ENCODE data around the gene SLC12A6. TPM values are rescaled to one million over a fixed set of nuclear protein-coding genes. Genes with fewer than 3 reads are reported as not detected.

SLC12A6 gene
- total and polyA plus RNA-seq, 2 of the 13 experiments (the other 11 are each of a cell fraction or from before 2014, with no cell fraction given) = 15.2 to 30.1 TPM

- peak; percentile 100 for TF ChIP-seq ZNF142 (CRISPR knock-in tag; IDR thresholded peaks at IDR 0.05)
- no peak for TF ChIP-seq FOXO4 (CRISPR knock-in tag; conservative IDR thresholded peaks at IDR 0.05)
- peak; percentile 85 for TF ChIP-seq IRF2 (CRISPR knock-in tag; IDR thresholded peaks at IDR 0.05)
- TF ChIP-seq NPAS2 (CRISPR knock-in tag; IDR thresholded peaks at IDR 0.05; ENCODE audit: borderline replicate concordance) = no peak
- no peak for TF ChIP-seq E2F2 (CRISPR knock-in tag; IDR thresholded peaks at IDR 0.05; ENCODE audit: borderline replicate concordance)
- no peak for TF ChIP-seq ATF7 (IDR thresholded peaks at IDR 0.05)
- peak; percentile 61; the same call in 1 of the 2 replicates for TF ChIP-seq ATF7 (CRISPR knock-in tag; IDR thresholded peaks at IDR 0.05)
- no peak for TF ChIP-seq CHCHD3 (CRISPR knock-in tag; IDR thresholded peaks at IDR 0.05)
- TF ChIP-seq TFDP2 (CRISPR knock-in tag; IDR thresholded peaks at IDR 0.05) = peak; percentile 50
- TF ChIP-seq CBX2 (IDR thresholded peaks at IDR 0.05; ENCODE audit: low read depth, low read length) = no peak
- 0 out of 2 replicates have a peak, but pooled peaks have one; percentile 20 for TF ChIP-seq CBX2 (CRISPR knock-in tag; IDR thresholded peaks at IDR 0.05; ENCODE audit: low read depth)
- peak; percentile 92 for TF ChIP-seq GABPB1 (CRISPR knock-in tag; IDR thresholded peaks at IDR 0.05)
- TF ChIP-seq MTA3 (CRISPR knock-in tag; IDR thresholded peaks at IDR 0.05) = no peak
- no peak for TF ChIP-seq NR2F2 (IDR thresholded peaks at IDR 0.05; ENCODE audit: borderline replicate concordance, low read depth)
- TF ChIP-seq ZNF850 (CRISPR knock-in tag; conservative IDR thresholded peaks at IDR 0.05) = no peak
- no peak for TF ChIP-seq NAIF1 (CRISPR knock-in tag; IDR thresholded peaks at IDR 0.05; ENCODE audit: borderline replicate concordance)
- TF ChIP-seq KAT8 (CRISPR knock-in tag; IDR thresholded peaks at IDR 0.05) = peak; percentile 93
- no peak for TF ChIP-seq PITX1 (CRISPR knock-in tag; IDR thresholded peaks at IDR 0.05)
- no peak for TF ChIP-seq ZNF768 (CRISPR knock-in tag; IDR thresholded peaks at IDR 0.05)
- no peak for TF ChIP-seq JARID2 (CRISPR knock-in tag; IDR thresholded peaks at IDR 0.05; ENCODE audit: insufficient replicate concordance)
- TF ChIP-seq TAF15 (IDR thresholded peaks at IDR 0.05; ENCODE audit: low read depth, low read length, poor library complexity, severe bottlenecking) = no peak
Observed at GRCh38 chr15:34342737-34343575, 5.4 kb upstream of the SLC12A6 start, which contains the start of the genes NOP10 and NUTM1 (continued).

Measured in HepG2 (cell line).